ENCODE results near the gene TCF25. TPM values are rescaled to one million over a fixed set of nuclear protein-coding genes. Genes with fewer than 3 reads are reported as not detected.
A peak's percentile ranks its signal among the peaks of the same experiment; 100 is the strongest.
"Not testable (repeated sequence)": the region's sequence is repeated elsewhere in the genome, so short reads cannot be mapped to it uniquely, and the experiment has no call there.

The TCF25 gene
- total RNA-seq, 8 experiments from 2014 or later: 94.7 to 213 (median 143) TPM

- Histone ChIP-seq H3K27ac (peak overlapping the region; percentile 95 to 98), H3K4me3 (peak overlapping the region; percentile 76 to 96 (median 84)), H3K4me1 (replicated peaks in 1 of 2) (peaks cover 12 to 16% of the 10 kb centered on the region in 2 donors)
- peak in 5 of 8 experiments; percentile 3 to 14 (median 10) for ATAC-seq (replicated peaks in 6 of 8)
- 60% methylated on average over 1 of the region's 41 CpGs; no CpG with 5 or more reads in 9 of the 10 experiments for WGBS, 10 experiments
- in situ Hi-C loops (cut with MboI; ENCODE audit: low pct_unique_long_range_greater_than_20kb in 2 of 9, low sequenced_read_pairs in 9 of 9, unreplicated experiment in 9 of 9): no loop called here
Observed at GRCh38 chr16:89923640-89924296, 50.4 kb downstream of the TCF25 start.

GRCh38 chr16:89924297-89924924, 51.0 kb downstream of the TCF25 start:
- WGBS, 10 experiments: 0% methylated on average over 1 of the region's 14 CpGs; no CpG with 5 or more reads in 8 of the 10 experiments
- Histone ChIP-seq H3K27ac (peak overlapping the region; percentile 95 to 98), H3K4me1 (replicated peaks in 1 of 2) (peaks cover 12 to 16% of the 10 kb centered on the region in 2 donors), H3K4me3 (peak overlapping the region; percentile 76 to 96 (median 84))
- in situ Hi-C loops (cut with MboI; ENCODE audit: low pct_unique_long_range_greater_than_20kb in 2 of 9, low sequenced_read_pairs in 9 of 9, unreplicated experiment in 9 of 9): no loop called here
- ATAC-seq (replicated peaks in 6 of 8): peak in 6 of 8 experiments; percentile 0 to 45 (median 37)

GRCh38 chr16:89924925-89925307, 51.5 kb downstream of the TCF25 start:
- peak in 3 of 8 experiments; percentile 1 to 3 (median 2) for ATAC-seq (replicated peaks in 6 of 8)
- H3K4me3 ChIP-seq: peak overlapping the region; percentile 76 to 96 (median 84)
- in situ Hi-C loops (cut with MboI; ENCODE audit: low pct_unique_long_range_greater_than_20kb in 2 of 9, low sequenced_read_pairs in 9 of 9, unreplicated experiment in 9 of 9): no loop called here
- WGBS, 10 experiments: 0 to 100% (median 17%) methylated on average over 1 of the region's 4 CpGs; no CpG with 5 or more reads in 4 of the 10 experiments
- H3K27ac ChIP-seq: peak overlapping the region; percentile 95 to 98
- H3K4me1 ChIP-seq (replicated peaks in 1 of 2): peaks cover 12 to 16% of the 10 kb centered on the region in 2 donors

- no peak for ATAC-seq (replicated peaks in 6 of 8)
- Histone ChIP-seq H3K27ac (peak overlapping the region; percentile 69 to 98), H3K4me3 (peak overlapping the region; percentile 76 to 96 (median 84)), H3K4me1 (replicated peaks in 1 of 2) (peaks cover 9 to 15% of the 10 kb centered on the region in 2 donors)
- WGBS, 10 experiments: 0 to 8% (median 0%) methylated on average over 2 to 28 of the region's 42 CpGs; no CpG with 5 or more reads in 4 of the 10 experiments
- in situ Hi-C loops (cut with MboI; ENCODE audit: low pct_unique_long_range_greater_than_20kb in 2 of 9, low sequenced_read_pairs in 9 of 9, unreplicated experiment in 9 of 9): no loop called here
Observed at GRCh38 chr16:89925596-89926079, 52.2 kb downstream of the TCF25 start.

GRCh38 chr16:89931305-89931896, 58.0 kb downstream of the TCF25 start:
- in situ Hi-C loops (cut with MboI; ENCODE audit: low pct_unique_long_range_greater_than_20kb in 2 of 9, low sequenced_read_pairs in 9 of 9, unreplicated experiment in 9 of 9): no loop called here
- H3K4me3 ChIP-seq: no peak overlapping the region
- H3K4me1 ChIP-seq (replicated peaks in 1 of 2): peaks cover 0 to 5% of the 10 kb centered on the region in 2 donors
- ATAC-seq (replicated peaks in 6 of 8): peak in 3 of 8 experiments; percentile 2 to 6 (median 3)
- H3K27ac ChIP-seq: no peak overlapping the region
- 86 to 100% (median 100%) methylated on average over 1 to 6 of the region's 16 CpGs; no CpG with 5 or more reads in 3 of the 10 experiments for WGBS, 10 experiments

- in situ Hi-C loops (cut with MboI; ENCODE audit: low pct_unique_long_range_greater_than_20kb in 2 of 9, low sequenced_read_pairs in 9 of 9, unreplicated experiment in 9 of 9): no loop called here
- no peak overlapping the region for H3K4me3 ChIP-seq
- ATAC-seq (replicated peaks in 6 of 8): peak in 1 of 8 experiments; percentile 2
- H3K4me1 ChIP-seq (replicated peaks in 1 of 2): no peaks in the 10 kb centered on the region
- 60 to 95% (median 87%) methylated on average over 1 to 5 of the region's 6 CpGs; no CpG with 5 or more reads in 6 of the 10 experiments for WGBS, 10 experiments
- no peak overlapping the region for H3K27ac ChIP-seq
Observed at GRCh38 chr16:89931964-89932363, 58.6 kb downstream of the TCF25 start.

- H3K4me1 ChIP-seq (replicated peaks in 1 of 2): peaks cover 13 to 15% of the 10 kb centered on the region in 2 donors
Observed at GRCh38 chr16:89934019-89934418, 60.6 kb downstream of the TCF25 start.

GRCh38 chr16:89934611-89935553, 61.5 kb downstream of the TCF25 start:
- in situ Hi-C loops (cut with MboI; ENCODE audit: low pct_unique_long_range_greater_than_20kb in 2 of 9, low sequenced_read_pairs in 9 of 9, unreplicated experiment in 9 of 9): no loop called here
- peaks cover 13 to 15% of the 10 kb centered on the region in 2 donors for H3K4me1 ChIP-seq (replicated peaks in 1 of 2)
- no peak overlapping the region for H3K27ac ChIP-seq
- 84 to 100% (median 93%) methylated on average over 1 to 10 of the region's 61 CpGs; no CpG with 5 or more reads in 5 of the 10 experiments for WGBS, 10 experiments
- ATAC-seq (replicated peaks in 6 of 8): peak in 5 of 8 experiments; percentile 5 to 34 (median 29)
- no peak overlapping the region for H3K4me3 ChIP-seq

More at GRCh38 chr16:89934019-89934418, 60.6 kb downstream of the TCF25 start:
- in situ Hi-C loops (cut with MboI; ENCODE audit: low pct_unique_long_range_greater_than_20kb in 2 of 9, low sequenced_read_pairs in 9 of 9, unreplicated experiment in 9 of 9); H3K4me3 ChIP-seq; H3K27ac ChIP-seq: not testable (repeated sequence)
- peak in 1 of 8 experiments; percentile 1 for ATAC-seq (replicated peaks in 6 of 8)
- WGBS, 10 experiments: no CpG with 5 or more reads among the region's 29 CpGs

- ATAC-seq (replicated peaks in 6 of 8); in situ Hi-C loops (cut with MboI; ENCODE audit: low pct_unique_long_range_greater_than_20kb in 2 of 9, low sequenced_read_pairs in 9 of 9, unreplicated experiment in 9 of 9); H3K27ac ChIP-seq; H3K4me3 ChIP-seq: not testable (repeated sequence)
- H3K4me1 ChIP-seq (replicated peaks in 1 of 2): peaks cover 13 to 15% of the 10 kb centered on the region in 2 donors
- WGBS, 10 experiments: 73 to 100% (median 100%) methylated on average over 1 to 9 of the region's 27 CpGs; no CpG with 5 or more reads in 3 of the 10 experiments
Observed at GRCh38 chr16:89935620-89936019, 62.2 kb downstream of the TCF25 start.

- WGBS, 10 experiments: 83 to 100% (median 91%) methylated on average over 1 to 10 of the region's 13 CpGs; no CpG with 5 or more reads in 2 of the 10 experiments
- no peak for ATAC-seq (replicated peaks in 6 of 8)
- no peak overlapping the region for H3K4me3 ChIP-seq
- in situ Hi-C loops (cut with MboI; ENCODE audit: low pct_unique_long_range_greater_than_20kb in 2 of 9, low sequenced_read_pairs in 9 of 9, unreplicated experiment in 9 of 9): no loop called here
- H3K27ac ChIP-seq: peak overlapping the region in 1 of 2 donors; percentile 4
- H3K4me1 ChIP-seq (replicated peaks in 1 of 2): peaks cover 13 to 15% of the 10 kb centered on the region in 2 donors
Observed at GRCh38 chr16:89936034-89936433, 62.6 kb downstream of the TCF25 start.

- in situ Hi-C loops (cut with MboI; ENCODE audit: low pct_unique_long_range_greater_than_20kb in 2 of 9, low sequenced_read_pairs in 9 of 9, unreplicated experiment in 9 of 9): no loop called here
- WGBS, 10 experiments: 73 to 92% (median 90%) methylated on average over 2 to 3 of the region's 14 CpGs; no CpG with 5 or more reads in 7 of the 10 experiments
- peak in 2 of 8 experiments; percentile 6 to 7 for ATAC-seq (replicated peaks in 6 of 8)
Observed at GRCh38 chr16:89936508-89936907, 63.1 kb downstream of the TCF25 start.

GRCh38 chr16:89936981-89937380, 63.6 kb downstream of the TCF25 start:
- ATAC-seq (replicated peaks in 6 of 8): peak in 2 of 8 experiments; percentile 2 to 3
- in situ Hi-C loops (cut with MboI; ENCODE audit: low pct_unique_long_range_greater_than_20kb in 2 of 9, low sequenced_read_pairs in 9 of 9, unreplicated experiment in 9 of 9): no loop called here
- Histone ChIP-seq H3K4me1 (replicated peaks in 1 of 2) (peaks cover 13 to 15% of the 10 kb centered on the region in 2 donors), H3K27ac (no peak overlapping the region), H3K4me3 (no peak overlapping the region)
- WGBS, 10 experiments: 60 to 100% (median 94%) methylated on average over 1 to 9 of the region's 20 CpGs; no CpG with 5 or more reads in 6 of the 10 experiments

More at GRCh38 chr16:89936508-89936907, 63.1 kb downstream of the TCF25 start:
- no peak overlapping the region for H3K27ac ChIP-seq
- no peak overlapping the region for H3K4me3 ChIP-seq
- peaks cover 13 to 15% of the 10 kb centered on the region in 2 donors for H3K4me1 ChIP-seq (replicated peaks in 1 of 2)

All from motor neuron (in vitro differentiated cells).